ENCODE data around the gene ATP5PD. TPM values are rescaled to one million over a fixed set of nuclear protein-coding genes. Genes with fewer than 3 reads are reported as not detected.
"Not testable (repeated sequence)": the region's sequence is repeated elsewhere in the genome, so short reads cannot be mapped to it uniquely, and the experiment has no call there.

The ATP5PD gene
- total and polyA plus RNA-seq, 2 donors (not counting 1 experiment from before 2014, with no cell fraction given), result 92.1 to 101 TPM

GRCh38 chr17:75044716-75045115, 2.1 kb downstream of the ATP5PD start:
- Histone ChIP-seq H3K4me3 (ENCODE audit: control extremely low read depth in 1 of 5, extremely low read depth in 1 of 5, insufficient read depth in 1 of 5, low read depth in 2 of 5, low read length in 4 of 5) (no peak overlapping the region), H4K20me1 (ENCODE audit: control insufficient read depth, insufficient read depth, low read length, poor library complexity, severe bottlenecking) (peaks cover 3% of the 10 kb centered on the region), H3K36me3 (replicated peaks in 1 of 2; ENCODE audit: control extremely low read depth in 1 of 2, control insufficient read depth in 1 of 2, extremely low read depth in 1 of 2, insufficient read depth in 2 of 2, low read length in 1 of 2) (peaks cover 3 to 11% of the 10 kb centered on the region in 2 experiments), H3K9ac (ENCODE audit: low read length) (no peak overlapping the region), H3K27ac (ENCODE audit: low read length in 2 of 2) (no peak overlapping the region), H3K9me3 (ENCODE audit: control extremely low read depth in 1 of 3, control insufficient read depth in 2 of 3, insufficient read depth in 1 of 3, low read length in 2 of 3) (no peaks in the 10 kb centered on the region), H3K4me2 (replicated peaks; ENCODE audit: low read depth, low read length, poor library complexity, severe bottlenecking) (no peak overlapping the region), H3K4me1 (ENCODE audit: control insufficient read depth in 2 of 2, insufficient read depth in 2 of 2, low read length in 2 of 2) (peaks cover 13 to 16% of the 10 kb centered on the region in 2 donors), H3K27me3 (replicated peaks in 1 of 4; ENCODE audit: control extremely low read depth in 1 of 4, control insufficient read depth in 3 of 4, insufficient read depth in 4 of 4, low read length in 3 of 4) (no peaks in the 10 kb centered on the region), H2AFZ (ENCODE audit: insufficient read depth, low read depth, low read length, poor library complexity, severe bottlenecking) (no peak overlapping the region), H3K79me2 (ENCODE audit: control insufficient read depth, insufficient read depth, low read length) (peaks cover 29% of the 10 kb centered on the region)
- intact Hi-C loops (cut with micrococcal nuclease), result loop anchor here (5.0 to 10.0 kb wide), 2 partner anchors 138 to 160 kb away; partner anchors contain the start of genes NUP85 and SUMO2
- no peak overlapping the region for H3K27ac Mint-ChIP-seq
- H3K4me3 Mint-ChIP-seq, result peak overlapping the region; percentile 58
- H3K4me1 Mint-ChIP-seq, result peaks cover 26% of the 10 kb centered on the region
- H3K9me3 Mint-ChIP-seq (ENCODE audit: insufficient read depth), result no peaks in the 10 kb centered on the region
- POLR2A ChIA-PET, result no interaction called here
- no peak for ATAC-seq (ENCODE audit: low read depth)
- no peak for TF ChIP-seq EZH2 (IDR thresholded peaks at IDR 0.05; ENCODE audit: borderline replicate concordance, insufficient read depth, low read depth, low read length, poor library complexity, severe bottlenecking)
- no peak for TF ChIP-seq CTCF (IDR thresholded peaks at IDR 0.05)
- no peak for DNase-seq
- no peaks in the 10 kb centered on the region for H3K27me3 Mint-ChIP-seq
- 100% methylated on average over 4 of the region's 7 CpGs for WGBS (ENCODE audit: insufficient coverage)
- CTCF ChIA-PET, result no interaction called here

- H3K9me3 ChIP-seq (ENCODE audit: control extremely low read depth in 1 of 3, control insufficient read depth in 2 of 3, insufficient read depth in 1 of 3, low read length in 2 of 3); ATAC-seq (ENCODE audit: low read depth); POLR2A ChIA-PET; H3K27ac Mint-ChIP-seq; H3K9ac ChIP-seq (ENCODE audit: low read length); H2AFZ ChIP-seq (ENCODE audit: insufficient read depth, low read depth, low read length, poor library complexity, severe bottlenecking); H3K4me2 ChIP-seq (replicated peaks; ENCODE audit: low read depth, low read length, poor library complexity, severe bottlenecking); H3K4me3 ChIP-seq (ENCODE audit: control extremely low read depth in 1 of 5, extremely low read depth in 1 of 5, insufficient read depth in 1 of 5, low read depth in 2 of 5, low read length in 4 of 5); H3K4me3 Mint-ChIP-seq; H4K20me1 ChIP-seq (ENCODE audit: control insufficient read depth, insufficient read depth, low read length, poor library complexity, severe bottlenecking); H3K27me3 Mint-ChIP-seq; CTCF ChIA-PET; H3K27ac ChIP-seq (ENCODE audit: low read length in 2 of 2); H3K9me3 Mint-ChIP-seq (ENCODE audit: insufficient read depth); H3K27me3 ChIP-seq (replicated peaks in 1 of 4; ENCODE audit: control extremely low read depth in 1 of 4, control insufficient read depth in 3 of 4, insufficient read depth in 4 of 4, low read length in 3 of 4); DNase-seq: not testable (repeated sequence)
- H3K79me2 ChIP-seq (ENCODE audit: control insufficient read depth, insufficient read depth, low read length), result peaks cover 29% of the 10 kb centered on the region
- peaks cover 3 to 20% of the 10 kb centered on the region in 2 experiments for H3K36me3 ChIP-seq (replicated peaks in 1 of 2; ENCODE audit: control extremely low read depth in 1 of 2, control insufficient read depth in 1 of 2, extremely low read depth in 1 of 2, insufficient read depth in 2 of 2, low read length in 1 of 2)
- peaks cover 13 to 16% of the 10 kb centered on the region in 2 donors for H3K4me1 ChIP-seq (ENCODE audit: control insufficient read depth in 2 of 2, insufficient read depth in 2 of 2, low read length in 2 of 2)
- intact Hi-C loops (cut with micrococcal nuclease), result loop anchor here (10.0 kb wide), 1 partner anchor 161 kb away; the partner anchor contains the start of gene NUP85
- WGBS (ENCODE audit: insufficient coverage), result no CpG with 5 or more reads among the region's 5 CpGs
- peaks cover 25% of the 10 kb centered on the region for H3K4me1 Mint-ChIP-seq
Observed at GRCh38 chr17:75043789-75044188, 3.0 kb downstream of the ATP5PD start.

Measured in B cell (primary cell).